Thymus (tissue), 11 donors: ENCODE data around the gene PATJ. TPM values are rescaled to one million over a fixed set of nuclear protein-coding genes. Genes with fewer than 3 reads are reported as not detected.
"Not testable (repeated sequence)": the region's sequence is repeated elsewhere in the genome, so short reads cannot be mapped to it uniquely, and the experiment has no call there.

Experiments used
- DNase-seq, 9 donors: peaks; one replicate each; pipeline ENCODE4 v3.0.0-alpha.2; 2013; ENCODE audit warnings: low spot score in 9 of 9, low read depth in 6 of 9, missing footprints in 1 of 9
- H3K27ac ChIP-seq, 2 donors: one replicate each; pipeline ENCODE4 v1.5.1; 2013; ENCODE audit warnings: control low read depth in 1 of 2, low read depth in 1 of 2, low read length in 1 of 2, mild to moderate bottlenecking in 1 of 2, moderate library complexity in 1 of 2
- H3K27me3 ChIP-seq, 2 donors: one replicate each; pipeline ENCODE4 v1.5.1; 2013; ENCODE audit warnings: low read length in 1 of 2; ENCODE audit not compliant: control insufficient read depth in 2 of 2, insufficient read depth in 1 of 2
- H3K36me3 ChIP-seq, 2 donors: one replicate each; pipeline ENCODE4 v1.5.1; 2013; ENCODE audit warnings: low read length in 1 of 2, mild to moderate bottlenecking in 1 of 2, moderate library complexity in 1 of 2; ENCODE audit not compliant: control insufficient read depth in 2 of 2, insufficient read depth in 2 of 2
- H3K4me1 ChIP-seq, 2 donors: one replicate each; pipeline ENCODE4 v1.5.1; 2013; ENCODE audit warnings: low read length in 2 of 2; ENCODE audit not compliant: control insufficient read depth in 2 of 2, insufficient read depth in 2 of 2
- H3K4me3 ChIP-seq, 2 donors: one replicate each; pipeline ENCODE4 v1.5.1; 2013; ENCODE audit warnings: low read length in 2 of 2, control low read depth in 1 of 2, mild to moderate bottlenecking in 1 of 2
- H3K9me3 ChIP-seq, 2 donors: one replicate each; pipeline ENCODE4 v1.5.1; 2013; ENCODE audit warnings: low read length in 1 of 2, mild to moderate bottlenecking in 1 of 2; ENCODE audit not compliant: control insufficient read depth in 2 of 2, insufficient read depth in 1 of 2
- WGBS: extraction: QIAGEN DNeasy Blood & Tissue Kit; methylation state at CpG from one replicate; pipeline ENCODE4 v1.1.7; 2013; 5-methylcytosine and 5-hydroxymethylcytosine counted together
- polyA plus RNA-seq: library from polyadenylated mRNA; stranded (reverse); fragments of 200-250 nt; gene quantifications from one replicate; pipeline ENCODE4 v1.2.3, GENCODE V29; 2013
- total RNA-seq: library from RNA; stranded (reverse); fragments of 120-200 nt; gene quantifications from one replicate; pipeline ENCODE4 v1.2.4, GENCODE V29; 2013
- donor health status: healthy.

PATJ gene
- total and polyA plus RNA-seq, 2 donors = 8.6 to 12.4 TPM

DNA sequence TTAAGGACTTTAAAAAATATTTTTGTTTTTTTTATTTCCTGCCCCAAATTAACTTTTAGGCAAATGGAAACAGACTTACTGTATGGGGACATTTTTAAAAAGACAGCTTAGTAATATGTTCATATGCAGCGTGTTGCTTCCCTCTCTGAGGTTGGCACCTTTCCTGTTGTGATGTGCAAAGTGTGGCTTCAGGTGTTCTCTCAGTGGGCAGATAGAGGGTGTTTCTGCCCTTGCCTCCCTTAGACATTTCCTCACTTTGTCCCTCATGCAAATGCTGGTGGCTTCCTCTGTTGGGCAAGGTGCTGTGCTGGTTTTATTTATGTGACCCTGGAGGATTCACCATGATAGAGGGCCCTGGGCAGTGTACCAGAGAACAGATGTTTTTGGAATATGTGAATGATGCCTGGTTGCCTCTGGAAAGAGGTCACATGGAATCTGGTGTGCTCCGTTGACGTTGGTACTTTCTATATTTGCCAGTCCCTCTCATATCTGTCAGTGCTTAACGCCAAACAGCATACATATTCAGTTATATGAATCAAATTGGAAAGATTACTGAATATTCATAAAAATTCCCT is 123.5 kb downstream of the PATJ start:
- peaks cover 0 to 12% of the 10 kb centered on the region in 2 donors for H3K9me3 ChIP-seq
- no peak overlapping the region for H3K4me3 ChIP-seq
- no peaks in the 10 kb centered on the region for H3K36me3 ChIP-seq
- no peaks in the 10 kb centered on the region for H3K27me3 ChIP-seq
- H3K27ac ChIP-seq = no peak overlapping the region
- no peak for DNase-seq
- no peaks in the 10 kb centered on the region for H3K4me1 ChIP-seq
- WGBS = 90% methylated on average over 4 of the region's 4 CpGs

DNA sequence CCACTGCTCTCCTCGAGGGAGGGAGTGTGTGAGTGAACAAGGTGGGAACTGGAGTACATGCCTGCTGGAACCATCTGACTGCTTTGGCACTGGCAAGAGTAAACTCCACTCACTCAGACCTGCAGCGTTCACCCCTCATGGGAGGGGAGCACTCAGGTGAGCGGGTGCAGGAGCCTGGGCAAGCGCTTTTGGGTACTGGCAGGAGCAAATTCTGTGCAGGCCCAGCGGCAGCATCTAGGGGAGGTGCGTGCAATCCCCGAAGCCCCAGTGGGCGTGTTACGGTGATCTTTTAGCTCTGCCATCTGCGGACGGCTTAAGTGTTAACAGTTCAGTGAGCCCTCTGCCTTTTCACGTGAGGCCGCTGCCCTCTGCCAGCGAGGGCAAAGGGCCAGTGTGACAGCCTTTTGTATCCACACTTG is 127.4 kb downstream of the PATJ start:
- Histone ChIP-seq H3K4me1 (no peaks in the 10 kb centered on the region), H3K36me3 (no peaks in the 10 kb centered on the region), H3K9me3 (peaks cover 0 to 12% of the 10 kb centered on the region in 2 donors), H3K4me3 (no peak overlapping the region), H3K27ac (no peak overlapping the region), H3K27me3 (no peaks in the 10 kb centered on the region)
- DNase-seq = no peak
- 90% methylated on average over 14 of the region's 14 CpGs for WGBS

DNA sequence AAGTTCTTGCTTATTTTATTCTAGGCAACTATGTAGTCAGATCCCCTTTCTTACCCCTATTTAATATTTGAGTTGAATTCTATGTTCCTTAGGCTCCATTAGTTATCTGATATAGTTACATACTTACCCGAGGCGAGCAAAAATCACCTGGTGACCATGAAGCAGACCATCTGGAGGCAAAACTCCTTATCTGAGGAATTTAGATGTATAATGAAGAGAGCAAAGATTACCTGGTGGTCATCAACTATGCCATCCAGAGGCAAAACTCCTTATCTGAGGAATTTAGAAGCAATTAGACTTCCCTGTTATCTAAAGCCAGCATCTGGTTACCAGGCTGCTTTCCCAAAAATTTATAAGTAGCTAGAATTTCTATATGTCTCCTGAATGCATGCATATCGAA is 129.9 kb downstream of the PATJ start:
- H3K27me3 ChIP-seq = no peaks in the 10 kb centered on the region
- no peak for DNase-seq
- H3K9me3 ChIP-seq = peaks cover 0 to 8% of the 10 kb centered on the region in 2 donors
- 97% methylated on average over 3 of the region's 3 CpGs for WGBS
- no peak overlapping the region for H3K27ac ChIP-seq
- no peak overlapping the region for H3K4me3 ChIP-seq
- no peaks in the 10 kb centered on the region for H3K36me3 ChIP-seq
- H3K4me1 ChIP-seq = no peaks in the 10 kb centered on the region

DNA sequence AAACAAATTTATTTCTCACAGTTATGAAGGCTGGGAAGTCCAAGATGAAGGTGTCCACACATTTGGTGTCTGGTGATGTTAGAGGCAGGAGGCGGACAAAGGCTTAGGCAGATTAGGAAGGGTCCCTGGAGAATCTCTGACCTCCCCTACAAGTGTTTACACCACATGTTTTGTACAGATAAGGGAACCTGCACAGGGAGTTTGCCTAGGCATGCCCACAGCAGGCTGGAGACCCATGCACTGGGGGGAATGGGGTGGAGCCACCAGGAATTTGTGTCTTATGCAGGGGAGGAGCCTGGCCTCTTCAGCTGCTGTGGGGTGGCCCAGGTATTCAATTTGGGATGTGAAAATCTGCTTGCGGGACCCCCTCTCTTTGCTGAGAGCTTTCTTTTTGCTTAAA is 131.3 kb downstream of the PATJ start:
- no peaks in the 10 kb centered on the region for H3K36me3 ChIP-seq
- H3K27ac ChIP-seq = no peak overlapping the region
- peaks cover 0 to 8% of the 10 kb centered on the region in 2 donors for H3K9me3 ChIP-seq
- H3K4me3 ChIP-seq = no peak overlapping the region
- 97% methylated on average over 2 of the region's 2 CpGs for WGBS
- H3K4me1 ChIP-seq = no peaks in the 10 kb centered on the region
- no peak for DNase-seq
- H3K27me3 ChIP-seq = no peaks in the 10 kb centered on the region

DNA sequence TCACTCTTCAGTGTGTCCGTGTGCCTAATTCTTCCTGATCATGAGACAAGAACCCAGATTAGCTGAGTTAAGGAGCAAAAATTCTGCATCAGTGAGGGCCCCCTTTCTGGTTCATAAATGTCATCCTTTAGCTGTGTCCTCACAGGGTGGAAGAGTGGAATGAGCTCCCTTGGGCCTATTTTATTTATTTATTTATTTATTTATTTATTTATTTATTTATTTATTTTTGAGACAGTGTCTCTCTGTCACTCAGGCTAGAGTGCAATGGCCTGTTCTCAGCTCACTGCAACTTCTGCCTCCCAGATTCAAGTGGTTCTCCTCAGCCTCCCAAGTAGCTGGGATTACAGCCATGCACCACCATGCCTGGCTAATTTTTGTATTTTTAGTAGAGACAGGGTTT is 131.7 kb downstream of the PATJ start:
- Histone ChIP-seq H3K4me3 (no peak overlapping the region), H3K4me1 (no peaks in the 10 kb centered on the region), H3K36me3 (no peaks in the 10 kb centered on the region), H3K27ac (no peak overlapping the region), H3K9me3 (peaks cover 0 to 8% of the 10 kb centered on the region in 2 donors), H3K27me3 (no peaks in the 10 kb centered on the region)
- WGBS = 100% methylated on average over 1 of the region's 1 CpG
- DNase-seq = no peak

DNA sequence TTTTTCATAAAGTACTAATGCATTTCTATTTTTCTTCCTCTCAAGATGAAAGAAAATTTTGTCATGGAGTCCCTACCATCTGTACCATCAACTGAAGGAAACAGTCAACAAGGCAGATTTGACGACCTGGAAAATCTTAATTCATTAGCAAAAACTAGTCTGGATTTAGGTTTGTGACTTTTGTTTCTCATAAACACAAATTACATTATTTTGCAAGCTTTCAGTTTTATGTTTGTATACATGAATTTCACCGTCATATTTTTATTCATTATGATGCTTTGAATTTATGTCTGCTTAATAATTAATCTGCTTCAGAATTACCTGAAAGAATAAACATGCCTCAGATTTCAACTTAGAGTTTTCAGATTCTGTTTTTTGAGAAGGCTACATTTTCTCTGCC is 132.9 kb downstream of the PATJ start:
- no peaks in the 10 kb centered on the region for H3K4me1 ChIP-seq
- no peak overlapping the region for H3K4me3 ChIP-seq
- H3K36me3 ChIP-seq = no peaks in the 10 kb centered on the region
- H3K9me3 ChIP-seq = peaks cover 0 to 2% of the 10 kb centered on the region in 2 donors
- WGBS = 97% methylated on average over 2 of the region's 2 CpGs
- DNase-seq = no peak
- no peak overlapping the region for H3K27ac ChIP-seq
- H3K27me3 ChIP-seq = no peaks in the 10 kb centered on the region

DNA sequence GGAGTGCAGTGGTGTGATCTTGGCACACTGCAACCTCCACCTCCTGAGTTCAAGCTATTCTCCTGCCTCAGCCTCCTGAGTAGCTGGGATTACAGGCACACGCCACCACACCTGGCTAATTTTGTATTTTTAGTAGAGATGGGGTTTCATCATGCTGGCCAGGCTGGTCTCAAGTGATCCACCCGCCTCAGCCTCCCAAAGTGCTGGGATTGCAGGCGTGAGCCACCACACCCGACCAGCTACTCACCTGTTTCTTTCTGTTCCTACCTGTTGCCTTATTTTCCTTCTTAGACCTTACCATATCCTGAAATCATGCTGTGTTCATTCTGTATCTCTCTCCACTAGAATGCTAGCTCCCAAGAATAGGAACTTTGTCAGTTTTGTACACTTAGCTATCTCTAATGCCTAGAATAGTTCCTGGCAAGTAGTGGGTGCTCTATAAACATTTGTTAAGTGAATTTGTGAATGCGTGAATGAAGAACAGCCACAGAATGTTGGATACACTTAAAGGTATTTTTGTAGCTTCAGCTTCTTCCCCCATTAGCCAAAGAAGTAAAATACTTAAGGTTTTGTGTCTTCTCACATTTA is 137.7 kb downstream of the PATJ start:
- H3K9me3 ChIP-seq, H3K27me3 ChIP-seq, H3K36me3 ChIP-seq, DNase-seq, H3K4me3 ChIP-seq, H3K27ac ChIP-seq, H3K4me1 ChIP-seq: not testable (repeated sequence)
- 98% methylated on average over 5 of the region's 5 CpGs for WGBS

DNA sequence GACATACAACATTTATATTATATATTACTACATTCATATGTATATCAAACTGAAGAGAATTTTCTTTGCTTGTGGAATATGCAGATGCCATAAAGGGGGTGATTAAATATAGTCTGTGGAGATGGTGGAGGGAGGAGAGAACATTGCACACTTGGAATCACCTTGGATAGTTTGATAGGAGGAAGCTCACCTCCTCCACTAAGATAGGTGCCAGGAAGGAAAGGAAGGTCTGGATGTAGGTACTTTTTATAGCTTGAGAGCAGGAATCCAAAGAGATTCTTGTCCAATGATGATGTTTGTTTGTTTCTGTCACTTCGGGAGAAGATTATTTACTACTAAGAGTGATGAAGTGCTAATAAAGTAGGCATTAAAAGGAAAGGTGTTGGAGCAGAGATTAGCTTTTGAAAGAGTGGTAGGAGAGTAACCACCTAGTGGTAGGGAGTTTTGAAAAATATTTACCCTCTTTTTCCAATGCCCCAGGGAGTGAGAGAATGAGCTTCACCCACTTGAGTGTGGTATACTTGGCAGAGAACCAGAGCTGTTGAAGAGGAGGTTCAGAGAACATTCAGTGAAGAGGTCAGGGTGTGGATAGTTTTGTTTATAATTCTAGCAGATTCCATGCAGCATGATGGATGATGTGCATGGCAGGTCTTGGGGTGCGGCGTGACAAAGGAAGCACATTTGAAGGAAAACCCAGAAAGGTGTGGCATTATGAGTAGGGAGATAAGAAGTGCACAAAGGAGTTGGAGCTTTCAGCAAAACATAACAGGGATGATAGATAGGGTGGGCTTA is 145.0 kb downstream of the PATJ start:
- H3K36me3 ChIP-seq = no peaks in the 10 kb centered on the region
- no peak for DNase-seq
- no peaks in the 10 kb centered on the region for H3K4me1 ChIP-seq
- H3K9me3 ChIP-seq = no peaks in the 10 kb centered on the region
- 96% methylated on average over 3 of the region's 3 CpGs for WGBS
- H3K27me3 ChIP-seq = no peaks in the 10 kb centered on the region
- no peak overlapping the region for H3K27ac ChIP-seq
- H3K4me3 ChIP-seq = no peak overlapping the region

DNA sequence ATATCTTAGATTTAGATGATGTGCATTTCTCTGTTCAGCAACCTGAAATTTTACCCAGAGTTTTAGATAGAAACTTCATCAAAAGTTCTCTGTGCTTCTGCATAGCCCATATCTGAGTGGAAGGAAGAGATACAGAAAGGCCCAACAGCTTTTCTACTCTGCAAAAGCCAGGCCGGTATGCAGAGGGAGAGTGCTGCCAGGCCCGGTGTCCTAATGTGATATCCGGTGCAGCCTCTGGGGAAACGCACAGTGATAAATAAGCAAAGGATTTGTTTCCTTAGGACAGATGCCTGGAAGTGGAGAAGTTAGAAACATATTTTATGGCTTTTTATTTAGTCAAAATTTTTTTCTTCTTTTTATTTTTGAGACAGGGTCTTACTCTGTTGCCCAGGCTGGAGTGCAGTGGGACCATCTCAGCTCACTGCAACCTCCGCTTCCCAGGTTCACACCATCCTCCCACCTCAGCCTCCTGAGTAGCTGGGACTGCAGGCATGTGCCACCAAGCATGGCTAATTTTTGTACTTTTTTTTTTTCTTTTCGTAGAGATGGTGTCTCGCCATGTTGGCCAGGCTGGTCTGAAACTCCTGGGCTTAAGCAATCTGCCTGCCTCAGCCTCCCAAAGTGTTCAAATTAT is 145.8 kb downstream of the PATJ start:
- no peak for DNase-seq
- 97% methylated on average over 7 of the region's 7 CpGs for WGBS
- Histone ChIP-seq H3K9me3 (no peaks in the 10 kb centered on the region), H3K27me3 (no peaks in the 10 kb centered on the region), H3K4me3 (no peak overlapping the region), H3K27ac (no peak overlapping the region), H3K4me1 (no peaks in the 10 kb centered on the region), H3K36me3 (no peaks in the 10 kb centered on the region)
